HFFc6 (cell line): Measurements from ENCODE around the gene AP3D1. TPM values are rescaled to one million over a fixed set of nuclear protein-coding genes. Genes with fewer than 3 reads are reported as not detected.

Experiments
- DNase-seq: peaks from one replicate; pipeline ENCODE4 v3.0.0-alpha.2; 2018
- H3K27ac Mint-ChIP-seq: 2 replicates; pipeline ENCODE4 v1.8.0; 2020; ENCODE audit warnings: mild to moderate bottlenecking, mixed read lengths
- H3K27me3 Mint-ChIP-seq: 2 replicates; pipeline ENCODE4 v1.8.0; 2021; ENCODE audit warnings: mild to moderate bottlenecking, moderate library complexity, mixed read lengths; ENCODE audit not compliant: insufficient read depth
- H3K36me3 Mint-ChIP-seq: 2 replicates; pipeline ENCODE4 v1.8.0; 2021; ENCODE audit warnings: low read depth, mixed read lengths
- H3K4me1 Mint-ChIP-seq: 2 replicates; pipeline ENCODE4 v1.8.0; 2020; ENCODE audit warnings: low read depth, mixed read lengths
- H3K4me3 Mint-ChIP-seq: 2 replicates; pipeline ENCODE4 v1.8.0; 2020; ENCODE audit warnings: mild to moderate bottlenecking, moderate library complexity, mixed read lengths
- H3K9me3 Mint-ChIP-seq: 2 replicates; pipeline ENCODE4 v1.8.0; 2020; ENCODE audit warnings: mild to moderate bottlenecking, mixed read lengths
- CTCF ChIP-seq: fragments of 200-600 bp; sonication (generic); IDR thresholded peaks from 2 replicates; pipeline ENCODE4 v1.5.0; 2021; ENCODE audit warnings: antibody characterized with exemption, mild to moderate bottlenecking
- total RNA-seq, 6 experiments: library from RNA; stranded (reverse); fragmentation: NEBNext Ultra II Directional; extraction: Animal tissue kit (Norgen Biotek cat#: 25700); gene quantifications; 2 replicates in 1 of 6; 3 replicates in 5 of 6; pipeline ENCODE4 v1.2.3, GENCODE V29; 2021

Gene AP3D1
- total RNA-seq, 6 experiments from 2014 or later: 139 to 169 (median 151) TPM

GRCh38 chr19:2187159-2187558 is 35.8 kb upstream of the AP3D1 start:
- Mint-ChIP-seq H3K4me1 (peaks cover 58% of the 10 kb centered on the region), H3K27me3 (peaks cover 5% of the 10 kb centered on the region), H3K9me3 (no peaks in the 10 kb centered on the region), H3K36me3 (peaks cover 12% of the 10 kb centered on the region), H3K27ac (peak overlapping the region; percentile 83), H3K4me3 (peak overlapping the region; percentile 17)
- TF ChIP-seq CTCF: no peak
- DNase-seq: no peak

GRCh38 chr19:2186071-2186846 is 34.9 kb upstream of the AP3D1 start:
- no peak for TF ChIP-seq CTCF
- Mint-ChIP-seq H3K4me1 (peaks cover 58% of the 10 kb centered on the region), H3K4me3 (peak overlapping the region; percentile 80), H3K27ac (peak overlapping the region; percentile 83), H3K27me3 (peaks cover 5% of the 10 kb centered on the region), H3K9me3 (no peaks in the 10 kb centered on the region), H3K36me3 (peaks cover 12% of the 10 kb centered on the region)
- peak; percentile 97 for DNase-seq

- Mint-ChIP-seq H3K4me3 (peak overlapping the region; percentile 80), H3K27ac (peak overlapping the region; percentile 83), H3K27me3 (peaks cover 5% of the 10 kb centered on the region), H3K9me3 (no peaks in the 10 kb centered on the region), H3K36me3 (peaks cover 12% of the 10 kb centered on the region), H3K4me1 (peaks cover 58% of the 10 kb centered on the region)
- DNase-seq: no peak
- TF ChIP-seq CTCF: no peak
Observed at GRCh38 chr19:2185734-2186070, 34.3 kb upstream of the AP3D1 start.

- DNase-seq: no peak
- Mint-ChIP-seq H3K36me3 (peaks cover 12% of the 10 kb centered on the region), H3K9me3 (no peaks in the 10 kb centered on the region), H3K27me3 (peaks cover 5% of the 10 kb centered on the region), H3K4me3 (0 out of 2 replicates have a peak overlapping the region, but pooled peaks have one; percentile 80), H3K4me1 (peaks cover 63% of the 10 kb centered on the region), H3K27ac (peak overlapping the region; percentile 83)
- TF ChIP-seq CTCF: no peak
Observed at GRCh38 chr19:2184422-2184975, 33.1 kb upstream of the AP3D1 start.

GRCh38 chr19:2181633-2181997 is 30.2 kb upstream of the AP3D1 start:
- Mint-ChIP-seq H3K9me3 (no peaks in the 10 kb centered on the region), H3K4me3 (no peak overlapping the region), H3K27ac (no peak overlapping the region), H3K36me3 (0 out of 2 replicates have a peak, but pooled peaks cover 4% of the 10 kb centered on the region), H3K27me3 (peaks cover 5% of the 10 kb centered on the region), H3K4me1 (peaks cover 45% of the 10 kb centered on the region)
- DNase-seq: no peak
- TF ChIP-seq CTCF: no peak
